ENCODE results near the gene HSFX3.
"Not testable (repeated sequence)": the region's sequence is repeated elsewhere in the genome, so short reads cannot be mapped to it uniquely, and the experiment has no call there.

Gene HSFX3

GRCh38 chrX:149549701-149550100 is at the start of gene HSFX3:
Gene HSFX3, minus strand, starts transcription at chrX:149549924. Its CDS starts 72 bp downstream, at chrX:149549852.
- not testable (repeated sequence) for DNase-seq (ENCODE audit: low spot score)

GRCh38 chrX:149598603-149599002 is 48.9 kb upstream of the HSFX3 start:
- not testable (repeated sequence) for DNase-seq (ENCODE audit: low spot score)

- DNase-seq (ENCODE audit: low spot score) = not testable (repeated sequence)
These were observed 46.2 kb upstream of the HSFX3 start for GRCh38 chrX:149595943-149596342.

GRCh38 chrX:149595214-149595613 is 45.5 kb upstream of the HSFX3 start, which contains the start of gene HSFX2:
Gene HSFX2, minus strand, starts transcription at chrX:149595314. Its CDS starts 614 bp downstream, at chrX:149594700.
- DNase-seq (ENCODE audit: low spot score) = not testable (repeated sequence)

GRCh38 chrX:149590993-149591392 is 41.3 kb upstream of the HSFX3 start:
- DNase-seq (ENCODE audit: low spot score) = not testable (repeated sequence)

- not testable (repeated sequence) for DNase-seq (ENCODE audit: low spot score)
These were observed 37.6 kb upstream of the HSFX3 start, which contains the start of gene MAGEA9B for GRCh38 chrX:149587359-149587758. Gene MAGEA9B, minus strand, starts transcription at chrX:149587459. Its CDS starts 4,280 bp downstream, at chrX:149583179.

GRCh38 chrX:149585631-149586030 is 35.9 kb upstream of the HSFX3 start:
- not testable (repeated sequence) for DNase-seq (ENCODE audit: low spot score)

GRCh38 chrX:149573456-149573855 is 23.7 kb upstream of the HSFX3 start:
- DNase-seq (ENCODE audit: low spot score) = not testable (repeated sequence)

- DNase-seq (ENCODE audit: low spot score) = no peak
These were observed 23.0 kb upstream of the HSFX3 start for GRCh38 chrX:149572743-149573142.

- no peak for DNase-seq (ENCODE audit: low spot score)
These were observed 22.0 kb upstream of the HSFX3 start for GRCh38 chrX:149571770-149572169.

- DNase-seq (ENCODE audit: low spot score) = no peak
These were observed 20.9 kb upstream of the HSFX3 start for GRCh38 chrX:149570668-149571067.

GRCh38 chrX:149569770-149570169 is 20.0 kb upstream of the HSFX3 start:
- DNase-seq (ENCODE audit: low spot score) = no peak

- DNase-seq (ENCODE audit: low spot score) = no peak
These were observed 19.1 kb upstream of the HSFX3 start for GRCh38 chrX:149568701-149569296.

GRCh38 chrX:149567621-149568417 is 18.1 kb upstream of the HSFX3 start:
- no peak for DNase-seq (ENCODE audit: low spot score)

- no peak for DNase-seq (ENCODE audit: low spot score)
These were observed 13.6 kb upstream of the HSFX3 start for GRCh38 chrX:149563359-149563758.

- DNase-seq (ENCODE audit: low spot score) = not testable (repeated sequence)
These were observed 5.5 kb upstream of the HSFX3 start for GRCh38 chrX:149555251-149555650.

GRCh38 chrX:149551939-149552248 is 2.2 kb upstream of the HSFX3 start:
- DNase-seq (ENCODE audit: low spot score) = not testable (repeated sequence)

GRCh38 chrX:149551245-149551938 is 1.7 kb upstream of the HSFX3 start:
- not testable (repeated sequence) for DNase-seq (ENCODE audit: low spot score)

GRCh38 chrX:149550454-149550853 is 730 bp upstream of the HSFX3 start:
- DNase-seq (ENCODE audit: low spot score) = not testable (repeated sequence)

GRCh38 chrX:149547782-149548181 is 1.9 kb downstream of the HSFX3 start:
- not testable (repeated sequence) for DNase-seq (ENCODE audit: low spot score)

GRCh38 chrX:149546962-149547361 is 2.8 kb downstream of the HSFX3 start:
- not testable (repeated sequence) for DNase-seq (ENCODE audit: low spot score)

Data from globus pallidus (tissue), 1 donor.